HG03558 (cell line): Measurements from ENCODE around the gene CCNI.

Experiments used
- ATAC-seq: cut with Tn5 transposase; IDR thresholded peaks from one replicate; pipeline ENCODE4 v1.9.1; 2021; ENCODE audit warnings: moderate number of reproducible peaks; ENCODE audit not compliant: unreplicated experiment; ENCODE audit errors: extremely low read depth

CCNI gene

GRCh38 chr4:77010841-77011354 lies 64.9 kb downstream of the CCNI start:
- ATAC-seq, result no peak

GRCh38 chr4:77009511-77010115 lies 66.2 kb downstream of the CCNI start:
- ATAC-seq, result no peak

GRCh38 chr4:77007358-77008230 lies 68.2 kb downstream of the CCNI start:
- ATAC-seq, result peak; percentile 78

GRCh38 chr4:77006753-77007353 lies 68.9 kb downstream of the CCNI start:
- no peak for ATAC-seq

GRCh38 chr4:77003400-77003799 lies 72.4 kb downstream of the CCNI start:
- ATAC-seq, result no peak

- ATAC-seq, result no peak
Observed at GRCh38 chr4:77002321-77003107, 73.3 kb downstream of the CCNI start.

- no peak for ATAC-seq
Observed at GRCh38 chr4:77001907-77002306, 73.9 kb downstream of the CCNI start.

- ATAC-seq, result no peak
Observed at GRCh38 chr4:76998251-76998901, 77.4 kb downstream of the CCNI start.

GRCh38 chr4:76997532-76997931 lies 78.3 kb downstream of the CCNI start:
- ATAC-seq, result no peak
